ENCODE results near the gene MRPS6. TPM values are rescaled to one million over a fixed set of nuclear protein-coding genes. Genes with fewer than 3 reads are reported as not detected.

Gene MRPS6
- total RNA-seq, 1 donor from 2014 or later: 76.7 TPM

DNA sequence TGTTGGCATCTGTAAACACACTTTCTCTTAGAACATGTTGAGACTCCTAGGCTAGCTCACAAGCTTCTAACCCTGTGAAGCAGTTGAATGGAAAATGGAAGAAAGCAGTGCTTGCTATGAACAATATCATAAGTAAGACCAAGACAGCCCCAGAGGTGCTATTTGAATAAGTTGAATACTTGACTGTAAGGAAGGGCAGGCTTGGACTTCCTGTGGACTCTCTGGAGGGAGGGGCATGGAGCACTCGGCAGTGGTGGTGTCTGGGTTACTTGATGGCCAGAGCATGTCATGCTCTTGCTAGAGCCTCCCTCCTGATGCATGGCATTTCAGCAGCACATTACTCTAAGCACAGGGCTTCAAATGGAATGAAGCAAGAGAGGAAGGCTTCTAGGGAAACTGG, 60.0 kb downstream of the MRPS6 start:
- Mint-ChIP-seq H3K36me3 (ENCODE audit: insufficient read depth) (peaks cover 40% of the 10 kb centered on the region), H3K27ac (no peak overlapping the region), H3K4me3 (ENCODE audit: low read depth) (no peak overlapping the region), H3K9me3 (ENCODE audit: low read depth) (peaks cover 13% of the 10 kb centered on the region), H3K27me3 (no peaks in the 10 kb centered on the region), H3K4me1 (ENCODE audit: low read depth) (peaks cover 21% of the 10 kb centered on the region)
- TF ChIP-seq, protein P1, sequence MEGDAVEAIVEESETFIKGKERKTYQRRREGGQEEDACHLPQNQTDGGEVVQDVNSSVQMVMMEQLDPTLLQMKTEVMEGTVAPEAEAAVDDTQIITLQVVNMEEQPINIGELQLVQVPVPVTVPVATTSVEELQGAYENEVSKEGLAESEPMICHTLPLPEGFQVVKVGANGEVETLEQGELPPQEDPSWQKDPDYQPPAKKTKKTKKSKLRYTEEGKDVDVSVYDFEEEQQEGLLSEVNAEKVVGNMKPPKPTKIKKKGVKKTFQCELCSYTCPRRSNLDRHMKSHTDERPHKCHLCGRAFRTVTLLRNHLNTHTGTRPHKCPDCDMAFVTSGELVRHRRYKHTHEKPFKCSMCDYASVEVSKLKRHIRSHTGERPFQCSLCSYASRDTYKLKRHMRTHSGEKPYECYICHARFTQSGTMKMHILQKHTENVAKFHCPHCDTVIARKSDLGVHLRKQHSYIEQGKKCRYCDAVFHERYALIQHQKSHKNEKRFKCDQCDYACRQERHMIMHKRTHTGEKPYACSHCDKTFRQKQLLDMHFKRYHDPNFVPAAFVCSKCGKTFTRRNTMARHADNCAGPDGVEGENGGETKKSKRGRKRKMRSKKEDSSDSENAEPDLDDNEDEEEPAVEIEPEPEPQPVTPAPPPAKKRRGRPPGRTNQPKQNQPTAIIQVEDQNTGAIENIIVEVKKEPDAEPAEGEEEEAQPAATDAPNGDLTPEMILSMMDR (IDR thresholded peaks at IDR 0.05; ENCODE audit: unreplicated experiment): no peak
- DNase-seq (ENCODE audit: low spot score, unreplicated experiment): no peak

DNA sequence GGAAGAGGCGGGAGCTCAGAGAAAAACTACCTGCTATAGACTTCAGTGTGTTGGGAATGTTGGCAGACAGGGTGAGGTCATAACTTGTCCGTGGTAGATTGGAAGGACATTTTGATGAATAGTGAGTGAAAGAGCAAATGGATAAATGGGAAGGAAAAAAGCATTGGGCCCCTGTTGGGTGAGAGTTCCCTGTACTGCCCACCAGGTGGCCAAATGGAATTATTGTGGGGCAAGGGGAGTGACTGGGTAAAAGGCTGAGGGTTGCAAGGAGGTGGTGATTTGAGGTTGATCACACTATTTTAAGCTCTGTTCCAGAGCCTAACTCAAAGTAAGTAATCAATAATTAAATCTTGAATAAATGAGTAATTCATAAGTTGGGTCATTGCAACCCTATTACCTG, 60.4 kb downstream of the MRPS6 start:
- Mint-ChIP-seq H3K27ac (no peak overlapping the region), H3K4me1 (ENCODE audit: low read depth) (peaks cover 20% of the 10 kb centered on the region), H3K27me3 (no peaks in the 10 kb centered on the region), H3K9me3 (ENCODE audit: low read depth) (peaks cover 13% of the 10 kb centered on the region), H3K4me3 (ENCODE audit: low read depth) (no peak overlapping the region), H3K36me3 (ENCODE audit: insufficient read depth) (peaks cover 40% of the 10 kb centered on the region)
- TF ChIP-seq, protein P1 (IDR thresholded peaks at IDR 0.05; ENCODE audit: unreplicated experiment): peak; percentile 44
- DNase-seq (ENCODE audit: low spot score, unreplicated experiment): no peak

DNA sequence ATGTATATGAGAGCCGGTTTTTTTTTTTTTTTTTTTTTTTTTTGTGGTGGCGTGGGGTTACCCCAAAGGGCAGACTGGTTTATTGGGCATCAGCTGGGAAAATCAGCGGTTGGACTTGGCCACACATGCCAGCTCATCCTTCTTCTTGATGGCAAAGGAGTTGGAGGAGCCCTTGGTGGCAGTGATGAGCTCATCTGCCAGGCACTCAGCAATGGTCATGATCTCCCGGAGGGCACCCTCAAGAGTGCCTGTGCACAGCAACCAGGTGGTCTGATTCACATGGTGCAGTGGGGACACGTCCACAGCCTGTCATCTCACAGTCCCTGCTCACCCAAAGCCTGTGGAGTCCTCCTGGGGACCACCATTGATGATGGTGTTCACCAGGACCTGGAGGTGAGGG, 62.0 kb downstream of the MRPS6 start:
- H3K27ac Mint-ChIP-seq: no peak overlapping the region
- no peak for DNase-seq (ENCODE audit: low spot score, unreplicated experiment)
- H3K27me3 Mint-ChIP-seq: no peaks in the 10 kb centered on the region
- TF ChIP-seq, protein P1 (IDR thresholded peaks at IDR 0.05; ENCODE audit: unreplicated experiment): no peak
- H3K4me3 Mint-ChIP-seq (ENCODE audit: low read depth): no peak overlapping the region
- peaks cover 13% of the 10 kb centered on the region for H3K9me3 Mint-ChIP-seq (ENCODE audit: low read depth)
- H3K4me1 Mint-ChIP-seq (ENCODE audit: low read depth): peaks cover 8% of the 10 kb centered on the region
- H3K36me3 Mint-ChIP-seq (ENCODE audit: insufficient read depth): peaks cover 45% of the 10 kb centered on the region

DNA sequence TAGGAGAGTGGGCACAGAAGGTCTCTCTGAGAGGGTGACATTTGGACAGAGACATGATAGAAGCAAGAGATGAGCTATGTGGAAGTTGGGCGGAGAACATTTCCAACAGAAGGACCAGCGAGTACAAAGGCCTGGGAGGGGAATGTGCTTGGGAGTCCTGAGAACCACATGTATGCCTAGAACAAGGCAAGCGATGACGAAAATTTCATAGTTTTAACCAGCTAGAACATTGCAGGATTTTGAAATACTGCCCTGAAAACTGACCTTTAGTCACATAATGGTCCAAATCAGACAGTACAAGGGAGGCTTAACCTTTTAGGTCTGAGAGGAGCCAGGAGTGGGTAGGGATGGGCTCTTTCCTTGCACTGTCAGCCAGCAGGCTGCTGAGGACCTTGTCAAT, 68.0 kb downstream of the MRPS6 start:
- Mint-ChIP-seq H3K27ac (no peak overlapping the region), H3K4me3 (ENCODE audit: low read depth) (no peak overlapping the region), H3K4me1 (ENCODE audit: low read depth) (no peaks in the 10 kb centered on the region), H3K27me3 (no peaks in the 10 kb centered on the region), H3K36me3 (ENCODE audit: insufficient read depth) (peaks cover 55% of the 10 kb centered on the region), H3K9me3 (ENCODE audit: low read depth) (peaks cover 18% of the 10 kb centered on the region)
- TF ChIP-seq, protein P1 (IDR thresholded peaks at IDR 0.05; ENCODE audit: unreplicated experiment): no peak
- no peak for DNase-seq (ENCODE audit: low spot score, unreplicated experiment)

GRCh38 chr21:34143685-34144182, 70.4 kb downstream of the MRPS6 start:
- DNase-seq (ENCODE audit: low spot score, unreplicated experiment): no peak
- H3K9me3 Mint-ChIP-seq (ENCODE audit: low read depth): peaks cover 7% of the 10 kb centered on the region
- peaks cover 15% of the 10 kb centered on the region for H3K4me1 Mint-ChIP-seq (ENCODE audit: low read depth)
- H3K27me3 Mint-ChIP-seq: no peaks in the 10 kb centered on the region
- TF ChIP-seq, protein P1 (IDR thresholded peaks at IDR 0.05; ENCODE audit: unreplicated experiment): no peak
- peaks cover 48% of the 10 kb centered on the region for H3K36me3 Mint-ChIP-seq (ENCODE audit: insufficient read depth)
- no peak overlapping the region for H3K4me3 Mint-ChIP-seq (ENCODE audit: low read depth)
- no peak overlapping the region for H3K27ac Mint-ChIP-seq

Data from progenitor cell of endocrine pancreas (in vitro differentiated cells).